Suprapubic skin (tissue), 4 donors: Measurements from ENCODE around the gene ATG16L2.

ENCODE experiments used
- POLR2A ChIP-seq, 2 donors: fragments of 450-650 bp; IDR thresholded peaks; one replicate each; pipeline ENCODE4 v1.6.1; 2017; ENCODE audit warnings: antibody characterized with exemption in 2 of 2, mild to moderate bottlenecking in 2 of 2, moderate library complexity in 2 of 2
- POLR2AphosphoS5 ChIP-seq, 3 donors: sonication (generic); formaldehyde crosslinking; IDR thresholded peaks; one replicate each; pipeline ENCODE4 v1.6.1; 2017; ENCODE audit warnings: antibody characterized with exemption in 3 of 3
- TF ChIP-seq, protein P1 (sequence below), 2 donors: fragments of 200-600 bp in 1 of 2; fragments of 450-650 bp in 1 of 2; sonication (generic) in 1 of 2; IDR thresholded peaks; one replicate each; pipeline ENCODE4 v1.5.1; 2016 to 2019; ENCODE audit warnings: antibody characterized with exemption in 2 of 2, mild to moderate bottlenecking in 1 of 2, moderate library complexity in 1 of 2

DNA sequence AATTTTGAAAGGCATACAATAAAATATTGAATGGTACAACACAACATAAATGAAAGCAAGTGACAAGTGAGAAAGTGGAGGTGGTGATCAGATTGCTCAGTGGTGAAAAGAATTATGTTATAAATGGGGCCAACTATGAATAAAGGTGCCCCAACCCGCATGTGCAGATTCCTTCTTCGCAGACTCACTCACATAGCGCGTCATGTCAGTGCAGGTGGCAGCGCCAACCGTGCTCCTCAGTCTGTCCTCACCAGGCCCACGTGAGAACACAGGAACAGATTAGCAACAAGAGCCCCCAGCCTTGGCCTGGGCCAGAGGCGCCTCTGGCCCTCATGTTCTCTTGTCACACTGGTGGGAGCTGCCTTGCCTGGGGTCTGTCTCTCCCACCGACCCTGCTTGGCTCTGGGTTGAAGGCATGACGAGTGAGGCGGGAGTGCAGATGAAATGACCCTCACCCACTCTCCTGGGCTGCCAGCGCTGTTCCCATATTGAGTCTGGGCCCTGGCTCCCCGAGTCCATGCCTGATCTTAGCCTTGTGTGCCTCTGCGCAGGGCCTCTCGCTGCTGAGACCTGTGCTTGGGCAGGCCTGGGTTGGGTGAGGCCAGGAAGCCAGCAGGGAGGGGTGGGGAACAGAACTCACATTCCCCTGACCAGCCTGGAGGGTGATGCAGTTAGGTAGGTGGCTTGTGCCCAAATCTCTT lies 6.4 kb downstream of the ATG16L2 start:
- TF ChIP-seq POLR2A (IDR thresholded peaks at IDR 0.05), result no peak
- TF ChIP-seq, protein P1, sequence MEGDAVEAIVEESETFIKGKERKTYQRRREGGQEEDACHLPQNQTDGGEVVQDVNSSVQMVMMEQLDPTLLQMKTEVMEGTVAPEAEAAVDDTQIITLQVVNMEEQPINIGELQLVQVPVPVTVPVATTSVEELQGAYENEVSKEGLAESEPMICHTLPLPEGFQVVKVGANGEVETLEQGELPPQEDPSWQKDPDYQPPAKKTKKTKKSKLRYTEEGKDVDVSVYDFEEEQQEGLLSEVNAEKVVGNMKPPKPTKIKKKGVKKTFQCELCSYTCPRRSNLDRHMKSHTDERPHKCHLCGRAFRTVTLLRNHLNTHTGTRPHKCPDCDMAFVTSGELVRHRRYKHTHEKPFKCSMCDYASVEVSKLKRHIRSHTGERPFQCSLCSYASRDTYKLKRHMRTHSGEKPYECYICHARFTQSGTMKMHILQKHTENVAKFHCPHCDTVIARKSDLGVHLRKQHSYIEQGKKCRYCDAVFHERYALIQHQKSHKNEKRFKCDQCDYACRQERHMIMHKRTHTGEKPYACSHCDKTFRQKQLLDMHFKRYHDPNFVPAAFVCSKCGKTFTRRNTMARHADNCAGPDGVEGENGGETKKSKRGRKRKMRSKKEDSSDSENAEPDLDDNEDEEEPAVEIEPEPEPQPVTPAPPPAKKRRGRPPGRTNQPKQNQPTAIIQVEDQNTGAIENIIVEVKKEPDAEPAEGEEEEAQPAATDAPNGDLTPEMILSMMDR (IDR thresholded peaks at IDR 0.05), result no peak
- no peak for TF ChIP-seq POLR2AphosphoS5 (IDR thresholded peaks at IDR 0.05)
